PFSK-1 (cell line): ENCODE results near the gene GPR17.

Source experiments
- POLR2AphosphoS5 ChIP-seq: IDR thresholded peaks from 2 replicates; pipeline ENCODE4 v1.6.1; 2012; ENCODE audit warnings: low read depth, mild to moderate bottlenecking, control low read depth, low read length, moderate library complexity
- TF ChIP-seq, protein P1 (sequence below), 2 experiments: IDR thresholded peaks; 2 replicates each; pipeline versions ENCODE4 v1.6.1 to v1.8.0; 2011 to 2012; ENCODE audit warnings: low read depth in 2 of 2, low read length in 2 of 2, control low read depth in 1 of 2, inconsistent platforms in 1 of 2, mild to moderate bottlenecking in 1 of 2, moderate library complexity in 1 of 2; ENCODE audit not compliant: insufficient read depth in 1 of 2

DNA sequence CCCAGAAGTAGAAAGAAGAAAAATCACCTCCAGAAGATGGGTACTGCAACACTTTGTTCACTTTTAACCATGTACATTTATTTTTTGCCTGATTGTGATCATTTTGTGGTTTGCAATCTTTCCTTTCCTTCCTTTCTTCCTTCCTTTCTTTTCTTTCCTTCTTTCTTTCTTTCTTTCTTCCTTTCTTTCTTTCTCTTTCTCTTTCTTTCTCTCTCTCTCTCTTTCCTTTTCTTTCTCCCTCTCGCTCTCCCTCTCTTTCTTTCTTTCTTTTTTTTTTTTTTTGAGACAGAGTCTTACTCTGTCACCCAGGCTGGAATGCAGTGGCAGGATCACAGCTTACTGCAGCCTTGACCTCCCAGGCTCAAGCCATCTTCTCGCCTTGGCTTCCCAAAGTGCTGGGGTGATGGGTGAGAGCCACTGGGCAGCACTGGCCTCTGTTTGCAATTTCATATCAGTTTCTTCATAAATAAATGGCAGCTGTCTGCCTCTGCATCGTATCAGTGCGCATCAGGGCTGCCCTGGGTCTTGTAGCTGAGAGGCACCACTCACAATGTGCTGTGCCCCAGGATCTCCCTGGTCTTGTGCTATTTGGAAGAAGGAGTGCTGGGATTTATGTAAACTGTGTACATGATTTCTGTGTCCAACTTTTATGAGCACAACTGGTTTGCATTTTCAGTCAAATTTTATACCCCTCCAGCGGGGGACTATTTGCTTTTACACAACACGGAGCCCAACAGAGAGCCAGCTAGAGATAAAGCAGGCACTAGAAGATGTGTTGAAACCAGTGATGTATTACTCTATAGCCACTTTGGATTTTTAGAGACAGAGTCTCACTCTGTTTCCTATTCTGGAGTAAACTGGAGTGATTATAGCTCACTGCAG, 36.3 kb downstream of the GPR17 start:
- TF ChIP-seq, protein P1, sequence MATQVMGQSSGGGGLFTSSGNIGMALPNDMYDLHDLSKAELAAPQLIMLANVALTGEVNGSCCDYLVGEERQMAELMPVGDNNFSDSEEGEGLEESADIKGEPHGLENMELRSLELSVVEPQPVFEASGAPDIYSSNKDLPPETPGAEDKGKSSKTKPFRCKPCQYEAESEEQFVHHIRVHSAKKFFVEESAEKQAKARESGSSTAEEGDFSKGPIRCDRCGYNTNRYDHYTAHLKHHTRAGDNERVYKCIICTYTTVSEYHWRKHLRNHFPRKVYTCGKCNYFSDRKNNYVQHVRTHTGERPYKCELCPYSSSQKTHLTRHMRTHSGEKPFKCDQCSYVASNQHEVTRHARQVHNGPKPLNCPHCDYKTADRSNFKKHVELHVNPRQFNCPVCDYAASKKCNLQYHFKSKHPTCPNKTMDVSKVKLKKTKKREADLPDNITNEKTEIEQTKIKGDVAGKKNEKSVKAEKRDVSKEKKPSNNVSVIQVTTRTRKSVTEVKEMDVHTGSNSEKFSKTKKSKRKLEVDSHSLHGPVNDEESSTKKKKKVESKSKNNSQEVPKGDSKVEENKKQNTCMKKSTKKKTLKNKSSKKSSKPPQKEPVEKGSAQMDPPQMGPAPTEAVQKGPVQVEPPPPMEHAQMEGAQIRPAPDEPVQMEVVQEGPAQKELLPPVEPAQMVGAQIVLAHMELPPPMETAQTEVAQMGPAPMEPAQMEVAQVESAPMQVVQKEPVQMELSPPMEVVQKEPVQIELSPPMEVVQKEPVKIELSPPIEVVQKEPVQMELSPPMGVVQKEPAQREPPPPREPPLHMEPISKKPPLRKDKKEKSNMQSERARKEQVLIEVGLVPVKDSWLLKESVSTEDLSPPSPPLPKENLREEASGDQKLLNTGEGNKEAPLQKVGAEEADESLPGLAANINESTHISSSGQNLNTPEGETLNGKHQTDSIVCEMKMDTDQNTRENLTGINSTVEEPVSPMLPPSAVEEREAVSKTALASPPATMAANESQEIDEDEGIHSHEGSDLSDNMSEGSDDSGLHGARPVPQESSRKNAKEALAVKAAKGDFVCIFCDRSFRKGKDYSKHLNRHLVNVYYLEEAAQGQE (IDR thresholded peaks at IDR 0.05; ENCODE audit: insufficient read depth in 1 of 2, low read depth in 2 of 2, low read length in 2 of 2), result no peak
- no peak for TF ChIP-seq POLR2AphosphoS5
